ENCODE results near the gene FRMD4A. TPM values are rescaled to one million over a fixed set of nuclear protein-coding genes. Genes with fewer than 3 reads are reported as not detected.
A peak's percentile ranks its signal among the peaks of the same experiment; 100 is the strongest.

FRMD4A gene
- total RNA-seq, 4 donors from 2014 or later: 13.7 to 27.2 (median 19.6) TPM

GRCh38 chr10:13857451-13857850 lies 473.3 kb downstream of the FRMD4A start:
- WGBS, 2 donors (ENCODE audit: low coverage in 1 of 2): 75 to 92% methylated on average over 4 of the region's 4 CpGs
- no peak for ATAC-seq
- H3K4me3 ChIP-seq: no peak overlapping the region
- no peaks in the 10 kb centered on the region for H3K9me3 ChIP-seq
- no peaks in the 10 kb centered on the region for H3K27me3 ChIP-seq
- H3K36me3 ChIP-seq: no peaks in the 10 kb centered on the region
- TF ChIP-seq CTCF (IDR thresholded peaks at IDR 0.05): no peak
- no peak for TF ChIP-seq POLR2AphosphoS5 (IDR thresholded peaks at IDR 0.05)
- TF ChIP-seq POLR2A (IDR thresholded peaks at IDR 0.05): no peak
- H3K4me1 ChIP-seq: peaks cover 0 to 36% (median 8%) of the 10 kb centered on the region in 3 donors
- no peak overlapping the region for H3K27ac ChIP-seq

- 36 to 48% methylated on average over 5 to 6 of the region's 6 CpGs for WGBS, 2 donors (ENCODE audit: low coverage in 1 of 2)
- H3K27me3 ChIP-seq: no peaks in the 10 kb centered on the region
- H3K9me3 ChIP-seq: no peaks in the 10 kb centered on the region
- TF ChIP-seq CTCF (IDR thresholded peaks at IDR 0.05) (no peak), EP300 (IDR thresholded peaks at IDR 0.05) (no peak), POLR2AphosphoS5 (IDR thresholded peaks at IDR 0.05) (no peak), POLR2A (IDR thresholded peaks at IDR 0.05) (no peak)
- peaks cover 0 to 24% (median 8%) of the 10 kb centered on the region in 3 donors for H3K4me1 ChIP-seq
- no peak overlapping the region for H3K4me3 ChIP-seq
- no peaks in the 10 kb centered on the region for H3K36me3 ChIP-seq
- peak overlapping the region in 3 of 4 donors; percentile 43 to 59 (median 59) for H3K27ac ChIP-seq
- no peak for ATAC-seq
Observed at GRCh38 chr10:13853854-13854253, 476.9 kb downstream of the FRMD4A start.

DNA sequence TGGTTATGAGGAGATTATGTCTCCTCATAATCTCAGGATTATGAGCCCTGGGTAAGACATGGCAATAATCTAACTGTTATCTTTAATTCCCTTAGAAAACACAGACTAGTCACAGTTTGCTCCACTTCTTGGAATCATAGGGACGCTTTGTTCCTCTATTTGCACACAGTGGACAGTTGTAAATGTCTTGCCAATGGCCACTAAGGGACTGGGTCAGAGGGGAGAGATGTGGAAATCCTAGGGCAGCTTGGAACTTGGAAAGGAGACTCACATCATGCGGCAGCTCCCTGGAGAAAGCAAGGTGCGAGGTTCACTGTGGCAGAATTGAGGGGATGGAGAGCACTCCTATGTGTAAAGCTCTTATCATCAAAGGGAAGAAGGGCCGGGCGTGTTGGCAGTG lies 477.9 kb downstream of the FRMD4A start:
- peak overlapping the region in 3 of 4 donors; percentile 59 to 74 (median 59) for H3K27ac ChIP-seq
- no peaks in the 10 kb centered on the region for H3K27me3 ChIP-seq
- no peak overlapping the region for H3K4me3 ChIP-seq
- no peaks in the 10 kb centered on the region for H3K9me3 ChIP-seq
- H3K36me3 ChIP-seq: no peaks in the 10 kb centered on the region
- 88 to 91% methylated on average over 1 to 4 of the region's 5 CpGs for WGBS, 2 donors (ENCODE audit: low coverage in 1 of 2)
- peaks cover 0 to 29% (median 8%) of the 10 kb centered on the region in 3 donors for H3K4me1 ChIP-seq
- peak; percentile 35 for TF ChIP-seq POLR2AphosphoS5 (IDR thresholded peaks at IDR 0.05)
- no peak for TF ChIP-seq POLR2A (IDR thresholded peaks at IDR 0.05)
- peak; percentile 65 for ATAC-seq

- H3K4me1 ChIP-seq: peaks cover 0 to 38% (median 8%) of the 10 kb centered on the region in 3 donors
- 54 to 94% methylated on average over 1 to 2 of the region's 2 CpGs for WGBS, 2 donors (ENCODE audit: low coverage in 1 of 2)
- H3K4me3 ChIP-seq: no peak overlapping the region
- no peaks in the 10 kb centered on the region for H3K9me3 ChIP-seq
- H3K36me3 ChIP-seq: no peaks in the 10 kb centered on the region
- ATAC-seq: no peak
- TF ChIP-seq CTCF (IDR thresholded peaks at IDR 0.05) (no peak), EP300 (IDR thresholded peaks at IDR 0.05) (no peak), POLR2A (IDR thresholded peaks at IDR 0.05) (no peak)
- peak overlapping the region in 1 of 4 donors; percentile 19 for H3K27ac ChIP-seq
- H3K27me3 ChIP-seq: no peaks in the 10 kb centered on the region
Observed at GRCh38 chr10:13851906-13852305, 478.8 kb downstream of the FRMD4A start.

DNA sequence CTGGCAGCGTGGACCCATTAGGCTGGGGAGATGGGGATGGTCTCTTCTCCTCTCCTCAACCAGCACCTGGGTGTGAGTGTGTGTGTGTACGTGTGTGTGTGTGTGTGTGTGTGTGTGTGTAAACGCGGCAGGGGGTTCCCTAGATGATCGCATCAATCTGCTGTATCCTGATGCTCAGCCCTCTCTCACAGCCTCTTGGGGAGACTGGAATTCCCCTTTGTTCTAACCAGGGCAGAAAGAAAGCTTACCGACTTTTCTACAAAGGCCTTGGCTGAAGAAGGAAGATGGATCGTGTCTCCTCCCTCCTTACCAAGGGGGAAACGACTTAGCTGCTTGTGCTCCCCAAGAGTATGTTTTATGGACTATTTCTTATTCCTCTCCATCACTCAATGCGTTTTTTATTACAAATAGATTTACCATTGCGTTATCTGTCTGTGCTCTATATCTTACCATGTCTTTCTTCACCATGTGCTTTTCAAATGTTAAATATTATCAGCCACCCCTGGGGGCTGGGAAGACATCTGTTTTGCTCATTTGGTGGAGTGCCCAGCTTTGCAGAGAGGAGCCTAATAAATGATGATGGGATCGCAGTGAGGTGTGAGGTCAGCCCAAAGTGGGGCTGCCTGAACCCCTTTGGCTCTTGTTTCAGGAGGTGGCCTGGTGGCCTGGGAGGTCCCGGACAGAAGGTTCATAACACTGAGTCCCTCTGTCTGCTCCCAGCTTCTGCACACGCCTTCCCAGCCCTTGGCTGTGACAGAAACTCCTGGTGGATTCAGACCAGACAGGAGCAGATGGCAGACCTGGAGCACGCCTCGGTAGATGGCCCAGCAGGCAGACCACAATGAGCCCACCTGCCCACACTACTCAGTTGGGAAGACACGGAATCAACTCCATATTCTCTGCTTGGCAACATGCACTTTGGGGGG lies 481.9 kb downstream of the FRMD4A start:
- H3K27me3 ChIP-seq: no peaks in the 10 kb centered on the region
- no peak for ATAC-seq
- no peak overlapping the region for H3K27ac ChIP-seq
- TF ChIP-seq EP300 (IDR thresholded peaks at IDR 0.05) (no peak), POLR2AphosphoS5 (IDR thresholded peaks at IDR 0.05) (no peak), POLR2A (IDR thresholded peaks at IDR 0.05) (no peak), CTCF (IDR thresholded peaks at IDR 0.05) (no peak)
- no peaks in the 10 kb centered on the region for H3K36me3 ChIP-seq
- 80 to 94% methylated on average over 14 to 15 of the region's 16 CpGs for WGBS, 2 donors (ENCODE audit: low coverage in 1 of 2)
- H3K9me3 ChIP-seq: no peaks in the 10 kb centered on the region
- no peak overlapping the region for H3K4me3 ChIP-seq
- H3K4me1 ChIP-seq: peaks cover 0 to 31% (median 8%) of the 10 kb centered on the region in 3 donors
